ENCODE results near the gene DDX3Y.

DDX3Y gene

GRCh38 chrY:12896973-12897372 is 7.7 kb upstream of the DDX3Y start:
- Histone ChIP-seq H3K27me3 (ENCODE audit: low read length) (no peaks in the 10 kb centered on the region), H3K9me2 (replicated peaks; ENCODE audit: insufficient read depth, low read length) (no peaks in the 10 kb centered on the region), H4K20me1 (ENCODE audit: low read depth, low read length) (no peaks in the 10 kb centered on the region)

GRCh38 chrY:12898604-12899003 is 6.1 kb upstream of the DDX3Y start:
- no peaks in the 10 kb centered on the region for H3K79me2 ChIP-seq (ENCODE audit: insufficient read depth, low read length)
- H2AFZ ChIP-seq (ENCODE audit: low read depth, low read length, severe bottlenecking) = no peak overlapping the region
- no peaks in the 10 kb centered on the region for H3K9me2 ChIP-seq (replicated peaks; ENCODE audit: insufficient read depth, low read length)
- H3K27me3 ChIP-seq (ENCODE audit: low read length) = no peaks in the 10 kb centered on the region
- H4K20me1 ChIP-seq (ENCODE audit: low read depth, low read length) = no peaks in the 10 kb centered on the region
- no peaks in the 10 kb centered on the region for H3K9me3 ChIP-seq (ENCODE audit: insufficient read depth, low read length)
- H3F3A ChIP-seq (ENCODE audit: insufficient read depth) = no peaks in the 10 kb centered on the region
- H3K27ac ChIP-seq (ENCODE audit: low read depth, low read length) = no peak overlapping the region
- H3K4me2 ChIP-seq (ENCODE audit: low read depth, low read length, poor library complexity, severe bottlenecking) = no peak overlapping the region
- TF ChIP-seq EZH2phosphoT487 (conservative IDR thresholded peaks at IDR 0.05; ENCODE audit: low read length) = no peak
- no peak for TF ChIP-seq CTCF (IDR thresholded peaks at IDR 0.05; ENCODE audit: insufficient read depth, low read length, poor library complexity, severe bottlenecking)
- H3K9ac ChIP-seq (ENCODE audit: low read length) = no peak overlapping the region
- H3K4me3 ChIP-seq (ENCODE audit: insufficient read depth, low read length, poor library complexity, severe bottlenecking) = no peak overlapping the region
- no peaks in the 10 kb centered on the region for H3K36me3 ChIP-seq (ENCODE audit: low read length)

More at GRCh38 chrY:12896973-12897372, 7.7 kb upstream of the DDX3Y start:
- TF ChIP-seq CTCF (IDR thresholded peaks at IDR 0.05; ENCODE audit: insufficient read depth, low read length, poor library complexity, severe bottlenecking) = no peak
- TF ChIP-seq EZH2phosphoT487 (conservative IDR thresholded peaks at IDR 0.05; ENCODE audit: low read length) = no peak
- Histone ChIP-seq H3K4me3 (ENCODE audit: insufficient read depth, low read length, poor library complexity, severe bottlenecking) (no peak overlapping the region), H3F3A (ENCODE audit: insufficient read depth) (no peaks in the 10 kb centered on the region), H2AFZ (ENCODE audit: low read depth, low read length, severe bottlenecking) (no peak overlapping the region), H3K4me2 (ENCODE audit: low read depth, low read length, poor library complexity, severe bottlenecking) (no peak overlapping the region), H3K9ac (ENCODE audit: low read length) (no peak overlapping the region), H3K36me3 (ENCODE audit: low read length) (no peaks in the 10 kb centered on the region), H3K27ac (ENCODE audit: low read depth, low read length) (no peak overlapping the region), H3K79me2 (ENCODE audit: insufficient read depth, low read length) (no peaks in the 10 kb centered on the region), H3K9me3 (ENCODE audit: insufficient read depth, low read length) (no peaks in the 10 kb centered on the region)

GRCh38 chrY:12905517-12905872 is 827 bp downstream of the DDX3Y start:
- Histone ChIP-seq H3K79me2 (ENCODE audit: insufficient read depth, low read length) (no peaks in the 10 kb centered on the region), H2AFZ (ENCODE audit: low read depth, low read length, severe bottlenecking) (no peak overlapping the region), H3K9ac (ENCODE audit: low read length) (no peak overlapping the region), H3K4me3 (ENCODE audit: insufficient read depth, low read length, poor library complexity, severe bottlenecking) (no peak overlapping the region), H4K20me1 (ENCODE audit: low read depth, low read length) (no peaks in the 10 kb centered on the region), H3F3A (ENCODE audit: insufficient read depth) (no peaks in the 10 kb centered on the region), H3K9me2 (replicated peaks; ENCODE audit: insufficient read depth, low read length) (no peaks in the 10 kb centered on the region), H3K36me3 (ENCODE audit: low read length) (no peaks in the 10 kb centered on the region), H3K4me2 (ENCODE audit: low read depth, low read length, poor library complexity, severe bottlenecking) (no peak overlapping the region), H3K27ac (ENCODE audit: low read depth, low read length) (no peak overlapping the region), H3K27me3 (ENCODE audit: low read length) (no peaks in the 10 kb centered on the region), H3K9me3 (ENCODE audit: insufficient read depth, low read length) (no peaks in the 10 kb centered on the region)
- TF ChIP-seq EZH2phosphoT487 (conservative IDR thresholded peaks at IDR 0.05; ENCODE audit: low read length) (no peak), CTCF (IDR thresholded peaks at IDR 0.05; ENCODE audit: insufficient read depth, low read length, poor library complexity, severe bottlenecking) (no peak)

- TF ChIP-seq EZH2phosphoT487 (conservative IDR thresholded peaks at IDR 0.05; ENCODE audit: low read length) (no peak), CTCF (IDR thresholded peaks at IDR 0.05; ENCODE audit: insufficient read depth, low read length, poor library complexity, severe bottlenecking) (no peak)
- Histone ChIP-seq H3K9me2 (replicated peaks; ENCODE audit: insufficient read depth, low read length) (no peaks in the 10 kb centered on the region), H3K4me3 (ENCODE audit: insufficient read depth, low read length, poor library complexity, severe bottlenecking) (no peak overlapping the region), H3K27me3 (ENCODE audit: low read length) (no peaks in the 10 kb centered on the region), H3K27ac (ENCODE audit: low read depth, low read length) (no peak overlapping the region), H4K20me1 (ENCODE audit: low read depth, low read length) (no peaks in the 10 kb centered on the region), H3K9ac (ENCODE audit: low read length) (no peak overlapping the region), H3K36me3 (ENCODE audit: low read length) (no peaks in the 10 kb centered on the region), H3K79me2 (ENCODE audit: insufficient read depth, low read length) (no peaks in the 10 kb centered on the region), H2AFZ (ENCODE audit: low read depth, low read length, severe bottlenecking) (no peak overlapping the region), H3K9me3 (ENCODE audit: insufficient read depth, low read length) (no peaks in the 10 kb centered on the region), H3F3A (ENCODE audit: insufficient read depth) (no peaks in the 10 kb centered on the region), H3K4me2 (ENCODE audit: low read depth, low read length, poor library complexity, severe bottlenecking) (no peak overlapping the region)
Measured at GRCh38 chrY:12905895-12906294, 1.2 kb downstream of the DDX3Y start.

Data from SU-DHL-6 (cell line).